ENCODE data around the gene KCNAB1.
"Not testable (repeated sequence)": the region's sequence is repeated elsewhere in the genome, so short reads cannot be mapped to it uniquely, and the experiment has no call there.

The KCNAB1 gene

GRCh38 chr3:156231221-156231620 is 110.8 kb downstream of the KCNAB1 start:
- not testable (repeated sequence) for H3K9ac ChIP-seq (ENCODE audit: low read depth, low read length); H3K4me1 ChIP-seq (ENCODE audit: control insufficient read depth, insufficient read depth, low read length); H3K4me3 ChIP-seq (ENCODE audit: low read depth, low read length); H3K36me3 ChIP-seq (ENCODE audit: control insufficient read depth, insufficient read depth, low read length); H3K9me3 ChIP-seq (ENCODE audit: control insufficient read depth, insufficient read depth, low read length); H3K27me3 ChIP-seq (ENCODE audit: control insufficient read depth, insufficient read depth, low read length)

GRCh38 chr3:156233876-156234275 is 113.5 kb downstream of the KCNAB1 start:
- Histone ChIP-seq H3K9ac (ENCODE audit: low read depth, low read length) (no peak overlapping the region), H3K27me3 (ENCODE audit: control insufficient read depth, insufficient read depth, low read length) (no peaks in the 10 kb centered on the region), H3K9me3 (ENCODE audit: control insufficient read depth, insufficient read depth, low read length) (no peaks in the 10 kb centered on the region), H3K36me3 (ENCODE audit: control insufficient read depth, insufficient read depth, low read length) (no peaks in the 10 kb centered on the region), H3K4me3 (ENCODE audit: low read depth, low read length) (no peak overlapping the region), H3K4me1 (ENCODE audit: control insufficient read depth, insufficient read depth, low read length) (no peaks in the 10 kb centered on the region)

GRCh38 chr3:156236556-156237260 is 116.3 kb downstream of the KCNAB1 start:
- no peak overlapping the region for H3K9ac ChIP-seq (ENCODE audit: low read depth, low read length)
- no peaks in the 10 kb centered on the region for H3K9me3 ChIP-seq (ENCODE audit: control insufficient read depth, insufficient read depth, low read length)
- H3K27me3 ChIP-seq (ENCODE audit: control insufficient read depth, insufficient read depth, low read length) = no peaks in the 10 kb centered on the region
- no peaks in the 10 kb centered on the region for H3K4me1 ChIP-seq (ENCODE audit: control insufficient read depth, insufficient read depth, low read length)
- no peak overlapping the region for H3K4me3 ChIP-seq (ENCODE audit: low read depth, low read length)
- H3K36me3 ChIP-seq (ENCODE audit: control insufficient read depth, insufficient read depth, low read length) = no peaks in the 10 kb centered on the region

GRCh38 chr3:156240642-156241041 is 120.3 kb downstream of the KCNAB1 start:
- no peaks in the 10 kb centered on the region for H3K36me3 ChIP-seq (ENCODE audit: control insufficient read depth, insufficient read depth, low read length)

GRCh38 chr3:156246961-156247725 is 126.8 kb downstream of the KCNAB1 start:
- Histone ChIP-seq H3K27me3 (ENCODE audit: control insufficient read depth, insufficient read depth, low read length) (no peaks in the 10 kb centered on the region), H3K4me1 (ENCODE audit: control insufficient read depth, insufficient read depth, low read length) (no peaks in the 10 kb centered on the region), H3K4me3 (ENCODE audit: low read depth, low read length) (no peak overlapping the region), H3K36me3 (ENCODE audit: control insufficient read depth, insufficient read depth, low read length) (no peaks in the 10 kb centered on the region), H3K9ac (ENCODE audit: low read depth, low read length) (no peak overlapping the region), H3K9me3 (ENCODE audit: control insufficient read depth, insufficient read depth, low read length) (no peaks in the 10 kb centered on the region)

More at GRCh38 chr3:156240642-156241041, 120.3 kb downstream of the KCNAB1 start:
- H3K9me3 ChIP-seq (ENCODE audit: control insufficient read depth, insufficient read depth, low read length) = no peaks in the 10 kb centered on the region
- H3K27me3 ChIP-seq (ENCODE audit: control insufficient read depth, insufficient read depth, low read length) = no peaks in the 10 kb centered on the region
- no peaks in the 10 kb centered on the region for H3K4me1 ChIP-seq (ENCODE audit: control insufficient read depth, insufficient read depth, low read length)
- H3K4me3 ChIP-seq (ENCODE audit: low read depth, low read length) = no peak overlapping the region
- no peak overlapping the region for H3K9ac ChIP-seq (ENCODE audit: low read depth, low read length)

- Histone ChIP-seq H3K9ac (ENCODE audit: low read depth, low read length) (no peak overlapping the region), H3K4me3 (ENCODE audit: low read depth, low read length) (no peak overlapping the region), H3K4me1 (ENCODE audit: control insufficient read depth, insufficient read depth, low read length) (no peaks in the 10 kb centered on the region), H3K9me3 (ENCODE audit: control insufficient read depth, insufficient read depth, low read length) (no peaks in the 10 kb centered on the region), H3K27me3 (ENCODE audit: control insufficient read depth, insufficient read depth, low read length) (no peaks in the 10 kb centered on the region), H3K36me3 (ENCODE audit: control insufficient read depth, insufficient read depth, low read length) (no peaks in the 10 kb centered on the region)
Observed at GRCh38 chr3:156250550-156250949, 130.2 kb downstream of the KCNAB1 start.

GRCh38 chr3:156251424-156251823 is 131.0 kb downstream of the KCNAB1 start:
- Histone ChIP-seq H3K9ac (ENCODE audit: low read depth, low read length) (no peak overlapping the region), H3K4me1 (ENCODE audit: control insufficient read depth, insufficient read depth, low read length) (no peaks in the 10 kb centered on the region)

GRCh38 chr3:156252656-156253055 is 132.3 kb downstream of the KCNAB1 start:
- Histone ChIP-seq H3K4me3 (ENCODE audit: low read depth, low read length) (no peak overlapping the region), H3K27me3 (ENCODE audit: control insufficient read depth, insufficient read depth, low read length) (no peaks in the 10 kb centered on the region), H3K9ac (ENCODE audit: low read depth, low read length) (no peak overlapping the region), H3K36me3 (ENCODE audit: control insufficient read depth, insufficient read depth, low read length) (no peaks in the 10 kb centered on the region), H3K4me1 (ENCODE audit: control insufficient read depth, insufficient read depth, low read length) (no peaks in the 10 kb centered on the region), H3K9me3 (ENCODE audit: control insufficient read depth, insufficient read depth, low read length) (no peaks in the 10 kb centered on the region)

More at GRCh38 chr3:156251424-156251823, 131.0 kb downstream of the KCNAB1 start:
- no peaks in the 10 kb centered on the region for H3K36me3 ChIP-seq (ENCODE audit: control insufficient read depth, insufficient read depth, low read length)
- H3K27me3 ChIP-seq (ENCODE audit: control insufficient read depth, insufficient read depth, low read length) = no peaks in the 10 kb centered on the region
- H3K9me3 ChIP-seq (ENCODE audit: control insufficient read depth, insufficient read depth, low read length) = no peaks in the 10 kb centered on the region
- no peak overlapping the region for H3K4me3 ChIP-seq (ENCODE audit: low read depth, low read length)

- no peaks in the 10 kb centered on the region for H3K4me1 ChIP-seq (ENCODE audit: control insufficient read depth, insufficient read depth, low read length)
- no peaks in the 10 kb centered on the region for H3K27me3 ChIP-seq (ENCODE audit: control insufficient read depth, insufficient read depth, low read length)
- H3K36me3 ChIP-seq (ENCODE audit: control insufficient read depth, insufficient read depth, low read length) = no peaks in the 10 kb centered on the region
- H3K9me3 ChIP-seq (ENCODE audit: control insufficient read depth, insufficient read depth, low read length) = no peaks in the 10 kb centered on the region
- H3K4me3 ChIP-seq (ENCODE audit: low read depth, low read length) = no peak overlapping the region
- no peak overlapping the region for H3K9ac ChIP-seq (ENCODE audit: low read depth, low read length)
Observed at GRCh38 chr3:156253150-156253549, 132.8 kb downstream of the KCNAB1 start.

- no peak overlapping the region for H3K4me3 ChIP-seq (ENCODE audit: low read depth, low read length)
- no peaks in the 10 kb centered on the region for H3K36me3 ChIP-seq (ENCODE audit: control insufficient read depth, insufficient read depth, low read length)
- no peak overlapping the region for H3K9ac ChIP-seq (ENCODE audit: low read depth, low read length)
- no peaks in the 10 kb centered on the region for H3K9me3 ChIP-seq (ENCODE audit: control insufficient read depth, insufficient read depth, low read length)
- H3K27me3 ChIP-seq (ENCODE audit: control insufficient read depth, insufficient read depth, low read length) = no peaks in the 10 kb centered on the region
- H3K4me1 ChIP-seq (ENCODE audit: control insufficient read depth, insufficient read depth, low read length) = no peaks in the 10 kb centered on the region
Observed at GRCh38 chr3:156256256-156256655, 135.9 kb downstream of the KCNAB1 start.

GRCh38 chr3:156256945-156257344 is 136.6 kb downstream of the KCNAB1 start:
- no peak overlapping the region for H3K9ac ChIP-seq (ENCODE audit: low read depth, low read length)
- no peaks in the 10 kb centered on the region for H3K27me3 ChIP-seq (ENCODE audit: control insufficient read depth, insufficient read depth, low read length)
- H3K4me1 ChIP-seq (ENCODE audit: control insufficient read depth, insufficient read depth, low read length) = no peaks in the 10 kb centered on the region
- H3K4me3 ChIP-seq (ENCODE audit: low read depth, low read length) = no peak overlapping the region
- H3K9me3 ChIP-seq (ENCODE audit: control insufficient read depth, insufficient read depth, low read length) = no peaks in the 10 kb centered on the region
- no peaks in the 10 kb centered on the region for H3K36me3 ChIP-seq (ENCODE audit: control insufficient read depth, insufficient read depth, low read length)

GRCh38 chr3:156258301-156258700 is 137.9 kb downstream of the KCNAB1 start:
- Histone ChIP-seq H3K4me3 (ENCODE audit: low read depth, low read length) (no peak overlapping the region), H3K9me3 (ENCODE audit: control insufficient read depth, insufficient read depth, low read length) (no peaks in the 10 kb centered on the region), H3K9ac (ENCODE audit: low read depth, low read length) (no peak overlapping the region), H3K36me3 (ENCODE audit: control insufficient read depth, insufficient read depth, low read length) (no peaks in the 10 kb centered on the region), H3K27me3 (ENCODE audit: control insufficient read depth, insufficient read depth, low read length) (no peaks in the 10 kb centered on the region), H3K4me1 (ENCODE audit: control insufficient read depth, insufficient read depth, low read length) (no peaks in the 10 kb centered on the region)
